ENCODE data around the gene DGCR8. TPM values are rescaled to one million over a fixed set of nuclear protein-coding genes. Genes with fewer than 3 reads are reported as not detected.

The DGCR8 gene
- polyA plus RNA-seq, 1 experiment: 21.3 TPM

GRCh38 chr22:20053407-20054033, 26.5 kb upstream of the DGCR8 start:
- Histone ChIP-seq H3K4me3 (ENCODE audit: low read depth, low read length) (no peak overlapping the region), H3K27me3 (ENCODE audit: control insufficient read depth, insufficient read depth, low read length) (no peaks in the 10 kb centered on the region), H3K36me3 (ENCODE audit: control insufficient read depth, insufficient read depth, low read length) (peaks cover 18% of the 10 kb centered on the region)
- no peak for TF ChIP-seq CTCF (IDR thresholded peaks at IDR 0.05; ENCODE audit: insufficient read depth, low read depth, low read length)
- POLR2A ChIA-PET: no interaction called here
- no peak for DNase-seq (ENCODE audit: low read depth)
- CTCF ChIA-PET: no interaction called here

GRCh38 chr22:20054034-20054427, 26.0 kb upstream of the DGCR8 start:
- ChIA-PET CTCF (no interaction called here), POLR2A (no interaction called here)
- Histone ChIP-seq H3K36me3 (ENCODE audit: control insufficient read depth, insufficient read depth, low read length) (peaks cover 18% of the 10 kb centered on the region), H3K27me3 (ENCODE audit: control insufficient read depth, insufficient read depth, low read length) (no peaks in the 10 kb centered on the region), H3K4me3 (ENCODE audit: low read depth, low read length) (no peak overlapping the region)
- TF ChIP-seq CTCF (IDR thresholded peaks at IDR 0.05; ENCODE audit: insufficient read depth, low read depth, low read length): no peak
- no peak for DNase-seq (ENCODE audit: low read depth)

- no peak for DNase-seq (ENCODE audit: low read depth)
- TF ChIP-seq CTCF (IDR thresholded peaks at IDR 0.05; ENCODE audit: insufficient read depth, low read depth, low read length): no peak
- Histone ChIP-seq H3K36me3 (ENCODE audit: control insufficient read depth, insufficient read depth, low read length) (peaks cover 18% of the 10 kb centered on the region), H3K4me3 (ENCODE audit: low read depth, low read length) (no peak overlapping the region), H3K27me3 (ENCODE audit: control insufficient read depth, insufficient read depth, low read length) (no peaks in the 10 kb centered on the region)
- POLR2A ChIA-PET: no interaction called here
- CTCF ChIA-PET: interaction anchor here (0.5 kb wide), 1 partner anchor 10 kb away, joined by 3 read pairs; no protein-coding TSS in a partner anchor
These were observed 25.6 kb upstream of the DGCR8 start for GRCh38 chr22:20054485-20054884.

GRCh38 chr22:20055144-20055543, 24.9 kb upstream of the DGCR8 start:
- peaks cover 18% of the 10 kb centered on the region for H3K36me3 ChIP-seq (ENCODE audit: control insufficient read depth, insufficient read depth, low read length)
- no peak for DNase-seq (ENCODE audit: low read depth)
- TF ChIP-seq CTCF (IDR thresholded peaks at IDR 0.05; ENCODE audit: insufficient read depth, low read depth, low read length): no peak
- ChIA-PET CTCF (no interaction called here), POLR2A (no interaction called here)
- no peaks in the 10 kb centered on the region for H3K27me3 ChIP-seq (ENCODE audit: control insufficient read depth, insufficient read depth, low read length)
- H3K4me3 ChIP-seq (ENCODE audit: low read depth, low read length): no peak overlapping the region

GRCh38 chr22:20055654-20056053, 24.4 kb upstream of the DGCR8 start:
- peaks cover 20% of the 10 kb centered on the region for H3K36me3 ChIP-seq (ENCODE audit: control insufficient read depth, insufficient read depth, low read length)

More at GRCh38 chr22:20055654-20056053, 24.4 kb upstream of the DGCR8 start:
- Histone ChIP-seq H3K27me3 (ENCODE audit: control insufficient read depth, insufficient read depth, low read length) (no peaks in the 10 kb centered on the region), H3K4me3 (ENCODE audit: low read depth, low read length) (no peak overlapping the region)
- DNase-seq (ENCODE audit: low read depth): no peak
- TF ChIP-seq CTCF (IDR thresholded peaks at IDR 0.05; ENCODE audit: insufficient read depth, low read depth, low read length): no peak
- ChIA-PET POLR2A (no interaction called here), CTCF (no interaction called here)

All from BJ (cell line).